GM21423 (cell line): Measurements from ENCODE around the gene ACADVL.
A peak's percentile ranks its signal among the peaks of the same experiment; 100 is the strongest.

ENCODE experiments used
- ATAC-seq: cut with Tn5 transposase; IDR thresholded peaks from one replicate; pipeline ENCODE4 v1.9.1; 2021; ENCODE audit warnings: mild to moderate bottlenecking, moderate library complexity; ENCODE audit not compliant: unreplicated experiment

Gene ACADVL

GRCh38 chr17:7250695-7251627 is 31.2 kb downstream of the ACADVL start:
- peak; percentile 3 for ATAC-seq

GRCh38 chr17:7251661-7252175 is 32.0 kb downstream of the ACADVL start, which contains the start of gene CTDNEP1:
Gene CTDNEP1, minus strand, starts transcription at chr17:7251734. Its CDS starts 438 bp downstream, at chr17:7251296.
- peak; percentile 82 for ATAC-seq

GRCh38 chr17:7252176-7253043 is 32.7 kb downstream of the ACADVL start, which contains the start of gene ELP5:
Gene ELP5, plus strand, starts transcription at chr17:7252215. Its CDS starts 336 bp downstream, at chr17:7252551.
- ATAC-seq: peak; percentile 53

- no peak for ATAC-seq
Measured at GRCh38 chr17:7253082-7253481, 33.3 kb downstream of the ACADVL start.

- no peak for ATAC-seq
Measured at GRCh38 chr17:7254511-7254910, 34.8 kb downstream of the ACADVL start.

- ATAC-seq: no peak
Measured at GRCh38 chr17:7256766-7257456, 37.2 kb downstream of the ACADVL start.

GRCh38 chr17:7258731-7259554 is 39.2 kb downstream of the ACADVL start:
- no peak for ATAC-seq

GRCh38 chr17:7259555-7259889 is 39.8 kb downstream of the ACADVL start:
- no peak for ATAC-seq

- ATAC-seq: no peak
Measured at GRCh38 chr17:7260151-7260550, 40.4 kb downstream of the ACADVL start.

- ATAC-seq: no peak
Measured at GRCh38 chr17:7260651-7261378, 41.1 kb downstream of the ACADVL start.

GRCh38 chr17:7261379-7262191 is 41.8 kb downstream of the ACADVL start:
- no peak for ATAC-seq

- no peak for ATAC-seq
Measured at GRCh38 chr17:7262192-7262934, 42.6 kb downstream of the ACADVL start, which contains the start of gene CLDN7. Gene CLDN7, minus strand, starts transcription at chr17:7262478. Its CDS starts 435 bp downstream, at chr17:7262043.

GRCh38 chr17:7262935-7263800 is 43.4 kb downstream of the ACADVL start:
- ATAC-seq: no peak

GRCh38 chr17:7263801-7264078 is 44.0 kb downstream of the ACADVL start:
- no peak for ATAC-seq

- no peak for ATAC-seq
Measured at GRCh38 chr17:7266784-7267183, 47.0 kb downstream of the ACADVL start.
